NT2/D1 (cell line): ENCODE measurements around the gene LRRC8C.

Source experiments
- DNase-seq: peaks from one replicate; pipeline ENCODE4 v3.0.0-alpha.2; 2011; ENCODE audit warnings: low read depth, low spot score
- H3K27me3 ChIP-seq: 2 replicates; pipeline ENCODE4 v1.6.0; 2011; ENCODE audit warnings: mild to moderate bottlenecking; ENCODE audit not compliant: insufficient read length, insufficient read depth
- H3K36me3 ChIP-seq: 2 replicates; pipeline ENCODE4 v1.6.1; 2011; ENCODE audit warnings: mild to moderate bottlenecking, low read length, mixed read lengths; ENCODE audit not compliant: insufficient read depth, insufficient read length
- H3K4me1 ChIP-seq: 2 replicates; pipeline ENCODE4 v1.5.1; 2011; ENCODE audit not compliant: insufficient read depth, insufficient read length
- H3K4me3 ChIP-seq: 2 replicates; pipeline ENCODE4 v1.5.1; 2011; ENCODE audit warnings: low read depth; ENCODE audit not compliant: insufficient read length
- H3K9ac ChIP-seq: 2 replicates; pipeline ENCODE4 v1.6.0; 2011; ENCODE audit warnings: low read depth; ENCODE audit not compliant: insufficient read length
- H3K9me3 ChIP-seq: 2 replicates; pipeline ENCODE4 v1.5.1; 2011; ENCODE audit warnings: mild to moderate bottlenecking, low read length; ENCODE audit not compliant: insufficient read depth
- SUZ12 ChIP-seq: IDR thresholded peaks from 2 replicates; pipeline ENCODE4 v1.6.1; 2011; ENCODE audit not compliant: insufficient read length, insufficient read depth; ENCODE audit errors: extremely low read depth
- YY1 ChIP-seq: IDR thresholded peaks from 2 replicates; pipeline ENCODE4 v1.6.1; 2011; ENCODE audit not compliant: insufficient read length, insufficient read depth
- ZNF274 ChIP-seq: IDR thresholded peaks from 2 replicates; pipeline ENCODE4 v1.6.1; 2011; ENCODE audit warnings: mild to moderate bottlenecking, low read depth, low read length

Gene LRRC8C

DNA sequence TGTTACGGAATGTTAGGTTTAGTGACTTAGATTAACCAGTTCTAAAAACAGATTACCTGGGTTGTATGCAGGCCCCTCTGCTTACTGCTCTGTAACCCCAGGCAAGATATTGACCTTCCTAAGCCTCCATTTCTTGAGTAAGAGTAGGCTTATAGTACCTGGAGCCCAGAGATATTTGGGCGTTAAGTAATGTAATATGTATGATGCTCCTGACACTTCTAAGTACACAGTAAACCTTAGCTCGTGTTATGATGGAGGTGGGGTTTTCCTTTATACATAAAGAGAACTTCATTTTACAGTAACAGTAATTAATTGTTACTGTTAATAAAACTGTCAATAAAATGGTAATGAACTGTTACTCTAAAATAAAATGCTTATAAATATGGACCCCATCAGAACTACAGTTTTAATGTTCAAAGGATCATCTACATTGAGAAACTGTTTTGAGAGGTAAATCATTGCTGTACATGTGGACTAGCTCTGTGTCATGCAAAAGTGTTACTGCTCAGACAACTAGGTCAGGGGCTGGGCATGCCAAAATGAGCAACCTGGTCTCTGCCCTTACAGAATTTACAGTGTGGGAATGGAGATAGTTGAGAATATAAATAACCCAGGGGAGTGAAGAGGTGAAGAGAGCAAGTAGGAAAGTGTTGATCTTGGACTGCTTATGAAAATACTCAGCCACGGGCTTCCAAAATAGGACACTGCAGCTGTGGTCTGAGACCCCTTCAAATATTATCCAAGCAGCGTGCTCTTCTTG is 26.6 kb downstream of the LRRC8C start:
- no peaks in the 10 kb centered on the region for H3K36me3 ChIP-seq
- DNase-seq = no peak

GRCh38 chr1:89660224-89661061 is 27.5 kb downstream of the LRRC8C start:
- Histone ChIP-seq H3K4me1 (no peaks in the 10 kb centered on the region), H3K9me3 (no peaks in the 10 kb centered on the region), H3K9ac (no peak overlapping the region), H3K36me3 (no peaks in the 10 kb centered on the region), H3K4me3 (no peak overlapping the region), H3K27me3 (no peaks in the 10 kb centered on the region)
- DNase-seq = no peak
- TF ChIP-seq SUZ12 = no peak
- no peak for TF ChIP-seq ZNF274
- no peak for TF ChIP-seq YY1

More for the DNA sequence above, 26.6 kb downstream of the LRRC8C start:
- no peaks in the 10 kb centered on the region for H3K9me3 ChIP-seq
- no peak for TF ChIP-seq ZNF274
- no peaks in the 10 kb centered on the region for H3K4me1 ChIP-seq
- H3K4me3 ChIP-seq = no peak overlapping the region
- H3K27me3 ChIP-seq = no peaks in the 10 kb centered on the region
- no peak overlapping the region for H3K9ac ChIP-seq

GRCh38 chr1:89665941-89666340 is 33.0 kb downstream of the LRRC8C start:
- H3K27me3 ChIP-seq = no peaks in the 10 kb centered on the region
- no peaks in the 10 kb centered on the region for H3K4me1 ChIP-seq
- no peak for DNase-seq
- H3K9ac ChIP-seq = no peak overlapping the region
- TF ChIP-seq SUZ12 (no peak), ZNF274 (no peak)
- no peak overlapping the region for H3K4me3 ChIP-seq
- no peaks in the 10 kb centered on the region for H3K36me3 ChIP-seq
- H3K9me3 ChIP-seq = no peaks in the 10 kb centered on the region

DNA sequence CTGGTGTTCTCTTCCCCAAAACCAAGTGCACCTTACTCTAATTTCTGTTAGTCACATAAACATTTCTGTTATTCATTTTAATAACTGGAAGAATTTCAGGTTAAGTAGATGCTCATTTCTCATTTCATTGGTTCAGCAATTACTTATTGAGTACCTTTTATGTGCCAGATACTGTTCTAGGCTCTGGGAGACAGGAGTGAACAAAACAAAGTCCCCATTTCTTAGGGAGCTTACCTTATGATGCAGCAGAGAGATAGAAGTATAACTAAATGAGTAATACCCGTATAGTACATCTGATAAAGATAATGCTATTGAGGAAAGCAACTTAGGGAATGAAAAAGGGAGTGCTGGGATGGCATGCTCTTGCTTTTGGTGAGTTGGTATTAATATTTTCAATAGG is 33.7 kb downstream of the LRRC8C start:
- no peak for TF ChIP-seq ZNF274
- TF ChIP-seq SUZ12 = no peak
- TF ChIP-seq YY1 = no peak
- no peak overlapping the region for H3K9ac ChIP-seq
- no peaks in the 10 kb centered on the region for H3K9me3 ChIP-seq
- H3K4me3 ChIP-seq = no peak overlapping the region
- H3K36me3 ChIP-seq = no peaks in the 10 kb centered on the region
- no peak for DNase-seq
- H3K27me3 ChIP-seq = no peaks in the 10 kb centered on the region
- H3K4me1 ChIP-seq = no peaks in the 10 kb centered on the region

DNA sequence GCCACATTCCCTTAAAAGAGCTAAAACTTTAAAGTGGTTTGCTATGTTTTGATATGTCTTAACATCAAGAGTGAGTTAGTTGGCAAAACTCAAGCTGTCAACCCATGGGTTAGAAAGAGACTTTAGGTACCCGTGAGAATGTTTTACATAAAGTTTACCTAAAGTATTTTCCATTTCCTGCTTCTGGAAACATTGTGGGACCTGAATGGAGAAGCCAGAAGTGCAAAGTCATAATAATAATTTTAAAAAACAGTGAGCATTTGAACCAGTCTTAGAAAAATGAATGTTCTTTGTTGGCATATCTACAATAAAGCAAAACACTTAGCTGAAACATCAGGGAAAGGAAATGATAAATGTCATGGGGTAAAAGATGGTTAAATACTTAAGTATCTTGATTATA is 34.8 kb downstream of the LRRC8C start:
- Histone ChIP-seq H3K4me3 (no peak overlapping the region), H3K36me3 (no peaks in the 10 kb centered on the region), H3K9ac (no peak overlapping the region), H3K9me3 (no peaks in the 10 kb centered on the region), H3K27me3 (no peaks in the 10 kb centered on the region), H3K4me1 (no peaks in the 10 kb centered on the region)
- TF ChIP-seq YY1 (no peak), SUZ12 (no peak), ZNF274 (no peak)
- no peak for DNase-seq

- Histone ChIP-seq H3K9me3 (no peaks in the 10 kb centered on the region), H3K27me3 (no peaks in the 10 kb centered on the region), H3K9ac (no peak overlapping the region), H3K4me1 (no peaks in the 10 kb centered on the region), H3K36me3 (no peaks in the 10 kb centered on the region), H3K4me3 (no peak overlapping the region)
- TF ChIP-seq ZNF274 (no peak), SUZ12 (no peak), YY1 (no peak)
- no peak for DNase-seq
Observed at GRCh38 chr1:89668961-89669360, 36.0 kb downstream of the LRRC8C start.

DNA sequence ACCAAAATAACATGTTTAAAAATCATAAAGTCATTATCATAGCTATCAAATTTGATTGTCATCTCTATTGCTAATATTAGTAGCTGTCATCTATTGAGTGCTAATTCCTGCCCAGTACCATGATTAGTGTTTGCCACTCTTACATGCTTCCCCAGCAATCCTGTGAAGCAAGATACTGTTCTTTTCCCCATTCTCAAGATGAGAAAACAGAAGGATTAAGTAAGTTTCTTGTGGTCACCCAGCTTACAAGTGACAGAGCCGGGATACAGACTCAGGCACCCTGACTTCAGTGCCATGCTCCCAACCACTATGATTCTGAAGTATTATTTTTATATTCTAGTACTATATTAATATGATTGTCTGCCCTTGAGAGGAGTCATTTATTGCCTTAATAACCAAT is 36.5 kb downstream of the LRRC8C start:
- Histone ChIP-seq H3K9me3 (no peaks in the 10 kb centered on the region), H3K4me1 (no peaks in the 10 kb centered on the region), H3K4me3 (no peak overlapping the region), H3K27me3 (no peaks in the 10 kb centered on the region), H3K36me3 (no peaks in the 10 kb centered on the region), H3K9ac (no peak overlapping the region)
- DNase-seq = no peak
- TF ChIP-seq SUZ12 = no peak
- TF ChIP-seq YY1 = no peak
- TF ChIP-seq ZNF274 = no peak
